Small intestine (tissue), 7 donors: ENCODE measurements around the gene NOL6. TPM values are rescaled to one million over a fixed set of nuclear protein-coding genes. Genes with fewer than 3 reads are reported as not detected.

Experiments used
- DNase-seq, 2 donors: peaks; one replicate each; pipeline versions ENCODE4 v3.0.0 to v3.0.0-alpha.2; 2013
- FAIRE-seq: peaks from 2 replicates; lab custom pipeline; 2012; peaks lifted over from hg19 to GRCh38; lab: Jason Lieb, UNC
- H3K27ac ChIP-seq, 3 donors: one replicate each; pipeline ENCODE4 v1.5.1; 2013; ENCODE audit warnings: low read length in 2 of 3, mild to moderate bottlenecking in 2 of 3, control low read depth in 1 of 3, inconsistent platforms in 1 of 3, low read depth in 1 of 3, moderate library complexity in 1 of 3
- H3K27me3 ChIP-seq, 3 donors: one replicate each; pipeline ENCODE4 v1.6.1; 2013; ENCODE audit warnings: low read length in 3 of 3, inconsistent platforms in 1 of 3; ENCODE audit not compliant: control insufficient read depth in 3 of 3, insufficient read depth in 3 of 3
- H3K36me3 ChIP-seq, 3 donors: one replicate each; pipeline ENCODE4 v1.6.1; 2013; ENCODE audit warnings: low read length in 3 of 3, inconsistent platforms in 1 of 3, low read depth in 1 of 3, mild to moderate bottlenecking in 1 of 3, moderate library complexity in 1 of 3; ENCODE audit not compliant: control insufficient read depth in 3 of 3, insufficient read depth in 2 of 3
- H3K4me1 ChIP-seq, 3 donors: one replicate each; pipeline ENCODE4 v1.6.1; 2013; ENCODE audit warnings: low read length in 2 of 3, inconsistent platforms in 1 of 3, low read depth in 1 of 3, mild to moderate bottlenecking in 1 of 3, moderate library complexity in 1 of 3; ENCODE audit not compliant: control insufficient read depth in 3 of 3, insufficient read depth in 2 of 3
- H3K4me3 ChIP-seq, 3 donors: one replicate each; pipeline ENCODE4 v1.5.1; 2013; ENCODE audit warnings: low read length in 3 of 3, control low read depth in 1 of 3, inconsistent platforms in 1 of 3, low read depth in 1 of 3, mild to moderate bottlenecking in 1 of 3, moderate library complexity in 1 of 3
- H3K9me3 ChIP-seq, 2 donors: one replicate each; pipeline ENCODE4 v1.6.1; 2013; ENCODE audit warnings: low read depth in 1 of 2, low read length in 1 of 2; ENCODE audit not compliant: control insufficient read depth in 2 of 2, insufficient read depth in 1 of 2
- WGBS, 3 donors: extraction: QIAGEN DNeasy Blood & Tissue Kit; methylation state at CpG; one replicate each; pipeline ENCODE4 v1.1.7; 2013; 5-methylcytosine and 5-hydroxymethylcytosine counted together
- polyA plus RNA-seq, 4 donors: library from polyadenylated mRNA; stranded (reverse) in 3 of 4; unstranded in 1 of 4; fragments of 200-250 nt in 3 of 4; fragments of 120-200 nt in 1 of 4; gene quantifications; one replicate each; pipeline versions ENCODE4 v1.2.1 to v1.2.3, GENCODE V29; 2013
- donor health status: healthy with polysubstance abuse.
- donor health status: control.
- donor health status: control.
- donor health status: Bipolar disorder and iron deficiency.
- donor health status: healthy.

NOL6 gene
- polyA plus RNA-seq, 4 donors = 8.5 to 19.6 (median 14.7) TPM

DNA sequence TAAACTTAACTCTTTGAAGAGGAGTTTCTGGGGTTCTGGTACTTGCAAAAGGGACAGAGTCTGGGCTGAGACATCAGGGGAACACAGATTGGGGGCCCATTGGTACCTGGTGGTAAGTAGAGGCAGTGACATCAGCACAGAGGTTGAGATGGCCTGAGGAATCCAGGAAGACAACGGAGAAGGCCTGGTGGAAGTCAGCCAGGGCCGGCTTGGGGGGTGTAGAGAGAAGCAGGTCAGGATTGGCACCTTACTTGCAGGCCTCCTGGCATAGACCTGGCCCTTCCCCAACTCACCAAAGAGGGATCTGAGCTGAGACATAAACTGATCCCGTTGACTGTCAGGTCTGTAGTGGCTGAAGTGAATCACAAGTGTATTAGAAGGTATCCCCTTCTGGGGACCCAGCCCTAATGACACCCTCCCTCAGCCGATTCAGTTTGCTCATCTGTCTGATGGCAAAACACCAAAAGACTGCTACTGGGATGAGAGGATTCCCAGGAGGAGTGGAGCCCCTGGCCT is 5.5 kb downstream of the NOL6 start:
- Histone ChIP-seq H3K27me3 (no peaks in the 10 kb centered on the region), H3K4me1 (peaks cover 0 to 10% (median 0%) of the 10 kb centered on the region in 3 donors), H3K4me3 (no peak overlapping the region), H3K9me3 (no peaks in the 10 kb centered on the region), H3K36me3 (peaks cover 26 to 87% (median 27%) of the 10 kb centered on the region in 3 donors), H3K27ac (no peak overlapping the region)
- 78 to 84% (median 83%) methylated on average over 4 of the region's 4 CpGs for WGBS, 3 donors
- no peak for FAIRE-seq
- no peak for DNase-seq

DNA sequence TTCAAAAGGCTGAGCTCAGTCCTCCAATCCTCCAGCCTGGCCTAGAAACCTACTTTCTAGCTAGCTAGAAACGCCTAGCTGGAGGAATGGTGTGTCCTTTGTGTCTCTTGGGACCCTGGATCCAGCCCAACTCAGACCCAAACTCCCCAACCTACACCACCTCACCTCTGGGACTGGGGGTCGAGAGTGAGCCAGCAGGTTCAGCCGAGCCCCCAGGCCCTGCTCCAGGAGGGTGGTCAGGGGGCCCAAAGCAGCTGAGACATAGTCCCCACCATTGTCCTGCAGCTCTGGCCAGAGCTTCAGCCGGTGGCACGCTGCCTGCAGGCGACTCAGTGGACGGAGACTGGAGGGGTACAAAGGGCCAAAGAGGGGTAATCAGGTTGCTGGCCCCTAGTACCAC is 6.2 kb downstream of the NOL6 start:
- DNase-seq (no peak), FAIRE-seq (no peak)
- no peaks in the 10 kb centered on the region for H3K9me3 ChIP-seq
- H3K4me3 ChIP-seq = no peak overlapping the region
- H3K36me3 ChIP-seq = peaks cover 27 to 94% (median 28%) of the 10 kb centered on the region in 3 donors
- peaks cover 0 to 7% (median 0%) of the 10 kb centered on the region in 3 donors for H3K4me1 ChIP-seq
- no peaks in the 10 kb centered on the region for H3K27me3 ChIP-seq
- no peak overlapping the region for H3K27ac ChIP-seq
- WGBS, 3 donors = 81 to 91% (median 89%) methylated on average over 7 of the region's 7 CpGs

DNA sequence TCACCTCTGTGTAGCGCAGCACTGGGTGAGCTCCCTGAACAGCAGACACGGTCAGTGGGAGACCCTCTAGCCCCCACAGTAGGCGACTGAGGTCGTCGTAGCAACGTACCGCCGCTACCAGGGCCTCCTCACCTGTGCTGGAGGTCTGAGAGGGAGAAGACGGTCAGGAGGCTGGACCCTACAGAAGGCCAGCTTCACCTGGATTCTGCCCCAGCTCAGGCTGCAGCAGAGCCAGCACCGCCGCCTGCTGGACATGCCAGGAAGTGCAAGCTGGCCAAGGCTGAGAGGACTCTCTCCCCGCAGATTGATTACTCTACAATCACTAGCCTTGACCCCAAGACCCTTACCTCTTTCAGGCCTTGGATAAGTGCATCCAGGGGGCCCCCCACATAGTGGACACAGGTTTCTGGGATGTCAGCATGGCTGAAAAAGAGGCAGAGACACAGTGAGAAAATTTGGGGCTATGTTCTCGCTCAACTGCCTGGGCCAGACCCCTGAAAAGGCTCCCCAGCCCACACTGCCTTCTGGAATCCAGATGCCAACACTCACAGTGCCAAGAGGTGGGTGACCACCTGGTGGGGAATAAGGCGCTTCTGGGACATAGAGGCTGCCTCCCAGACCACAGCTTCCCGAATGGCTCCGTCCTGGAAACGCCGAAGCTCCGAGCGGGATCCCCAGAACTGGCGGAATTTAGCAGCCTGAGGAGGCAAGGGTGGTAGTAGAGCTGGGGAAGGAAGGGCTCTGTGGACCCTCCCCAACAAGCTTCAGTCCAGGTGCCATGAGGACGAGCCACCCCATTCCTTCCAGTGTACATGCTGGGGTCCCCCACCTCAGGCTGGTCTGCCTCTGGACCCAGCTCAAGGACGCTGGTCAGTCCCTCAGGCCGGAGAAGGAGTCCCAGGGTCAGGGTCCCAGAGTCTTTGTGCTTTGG is 6.9 kb downstream of the NOL6 start:
- Histone ChIP-seq H3K4me3 (no peak overlapping the region), H3K36me3 (peaks cover 27 to 95% (median 28%) of the 10 kb centered on the region in 3 donors), H3K9me3 (no peaks in the 10 kb centered on the region), H3K27ac (no peak overlapping the region), H3K27me3 (no peaks in the 10 kb centered on the region), H3K4me1 (peaks cover 0 to under 1% (median 0%) of the 10 kb centered on the region in 3 donors)
- peak; percentile 62 to 69 for DNase-seq
- 71 to 79% (median 76%) methylated on average over 21 to 24 of the region's 24 CpGs for WGBS, 3 donors
- FAIRE-seq = no peak

DNA sequence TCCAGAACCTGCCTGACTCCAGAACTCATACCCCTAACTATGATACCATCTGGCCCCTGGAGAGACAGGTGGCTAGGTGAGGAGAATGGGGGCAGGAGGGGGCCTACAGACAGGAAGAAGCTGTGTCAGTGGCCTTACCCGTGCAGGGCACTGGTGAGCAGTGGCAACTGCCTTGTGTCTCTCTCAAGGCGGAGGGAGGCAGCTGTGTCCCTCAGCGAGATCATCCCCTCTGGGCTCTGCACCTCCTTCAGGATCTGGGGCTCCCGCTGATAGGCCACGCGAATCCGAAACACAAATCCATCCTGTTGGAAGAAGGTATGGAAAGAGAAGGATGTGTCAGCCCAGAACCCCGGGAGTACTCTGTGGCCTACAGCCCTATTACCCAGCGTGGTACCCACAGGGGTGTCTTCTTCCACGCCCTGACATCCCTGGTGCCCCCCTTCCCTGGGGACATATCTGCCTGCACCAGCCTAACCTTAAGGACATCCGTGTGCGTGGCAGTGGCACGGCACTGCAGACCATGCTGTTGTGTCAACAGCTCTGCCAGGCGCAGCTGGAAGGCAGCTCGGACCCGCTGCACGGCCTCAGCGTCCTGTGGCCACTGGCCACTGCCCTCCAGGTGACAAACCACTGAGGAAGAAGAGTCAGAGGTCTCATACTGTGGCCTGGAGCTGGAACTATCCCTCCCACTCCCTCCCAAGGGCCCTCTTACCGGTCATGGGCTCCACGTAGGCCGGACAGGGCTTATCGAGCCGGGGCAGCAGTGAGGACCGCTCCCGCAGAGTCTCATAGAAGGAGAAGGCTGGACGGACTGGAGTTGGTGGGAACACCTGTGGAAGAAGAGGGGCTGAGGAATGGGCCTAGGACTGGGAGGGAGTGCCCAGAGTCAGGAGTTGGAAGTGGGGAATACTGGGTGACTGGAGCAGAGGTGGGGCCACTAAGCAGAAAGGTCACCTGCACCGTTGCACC is 7.8 kb downstream of the NOL6 start:
- FAIRE-seq (no peak), DNase-seq (no peak)
- Histone ChIP-seq H3K9me3 (no peaks in the 10 kb centered on the region), H3K4me3 (no peak overlapping the region), H3K27me3 (no peaks in the 10 kb centered on the region), H3K4me1 (no peaks in the 10 kb centered on the region), H3K27ac (no peak overlapping the region), H3K36me3 (peaks cover 24 to 96% (median 28%) of the 10 kb centered on the region in 3 donors)
- WGBS, 3 donors = 95 to 96% (median 95%) methylated on average over 27 of the region's 27 CpGs

DNA sequence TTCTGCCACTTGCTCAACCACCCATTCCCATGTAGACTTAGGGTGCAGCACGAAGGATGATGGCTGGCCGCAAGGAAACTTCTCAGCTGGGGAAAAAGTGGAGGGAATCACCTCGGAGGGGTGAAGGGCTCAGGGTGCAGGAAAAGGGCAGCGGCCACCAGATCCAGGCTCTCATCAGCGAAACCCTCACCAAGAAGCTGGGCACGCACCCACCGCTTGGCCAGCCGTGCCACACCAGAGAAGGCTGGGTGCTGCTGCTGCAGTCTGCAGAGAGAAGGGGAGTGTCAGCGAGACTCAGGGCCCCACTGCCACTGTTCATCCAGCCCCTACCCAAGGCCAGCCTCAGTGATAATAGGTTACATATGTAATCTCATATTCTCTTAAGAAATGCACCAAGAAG is 8.6 kb downstream of the NOL6 start:
- Histone ChIP-seq H3K27me3 (no peaks in the 10 kb centered on the region), H3K4me1 (no peaks in the 10 kb centered on the region), H3K27ac (no peak overlapping the region), H3K36me3 (peaks cover 24 to 98% (median 28%) of the 10 kb centered on the region in 3 donors), H3K4me3 (no peak overlapping the region), H3K9me3 (no peaks in the 10 kb centered on the region)
- DNase-seq (no peak), FAIRE-seq (no peak)
- 93 to 97% (median 97%) methylated on average over 9 of the region's 9 CpGs for WGBS, 3 donors

DNA sequence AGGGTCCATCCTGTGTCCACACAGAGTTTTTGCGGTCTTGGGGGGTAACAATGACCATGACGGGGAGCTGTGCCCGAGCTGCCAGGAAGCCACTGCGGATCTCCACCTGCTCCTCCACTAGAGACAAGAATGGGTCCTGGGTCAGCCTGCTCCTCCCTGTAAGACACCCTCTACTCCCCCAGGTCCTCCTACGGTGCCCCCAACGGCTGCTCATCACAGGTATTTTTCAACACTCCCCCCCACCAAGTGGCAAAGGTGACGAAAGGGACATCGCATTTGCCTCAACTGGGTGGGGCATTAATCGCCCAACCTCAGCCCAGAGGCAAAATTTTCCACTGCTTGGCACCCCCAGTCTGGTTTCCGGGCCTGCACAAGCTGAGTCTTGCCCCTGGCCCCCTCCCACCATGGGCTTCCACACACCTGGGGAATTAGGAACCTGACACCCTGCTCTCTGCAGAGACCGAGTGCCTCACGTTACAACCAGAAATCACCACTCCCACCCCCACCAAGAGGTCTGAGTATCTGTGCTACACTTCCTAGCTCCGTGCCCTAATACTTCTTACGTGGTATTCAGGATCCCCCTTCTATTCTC is 9.6 kb downstream of the NOL6 start:
- no peak overlapping the region for H3K27ac ChIP-seq
- WGBS, 3 donors = 91 to 96% (median 93%) methylated on average over 14 of the region's 14 CpGs
- H3K4me1 ChIP-seq = peaks cover 0 to 2% (median 0%) of the 10 kb centered on the region in 3 donors
- FAIRE-seq (no peak), DNase-seq (no peak)
- H3K36me3 ChIP-seq = peaks cover 24 to 91% (median 25%) of the 10 kb centered on the region in 3 donors
- no peak overlapping the region for H3K4me3 ChIP-seq
- no peaks in the 10 kb centered on the region for H3K27me3 ChIP-seq
- no peaks in the 10 kb centered on the region for H3K9me3 ChIP-seq

DNA sequence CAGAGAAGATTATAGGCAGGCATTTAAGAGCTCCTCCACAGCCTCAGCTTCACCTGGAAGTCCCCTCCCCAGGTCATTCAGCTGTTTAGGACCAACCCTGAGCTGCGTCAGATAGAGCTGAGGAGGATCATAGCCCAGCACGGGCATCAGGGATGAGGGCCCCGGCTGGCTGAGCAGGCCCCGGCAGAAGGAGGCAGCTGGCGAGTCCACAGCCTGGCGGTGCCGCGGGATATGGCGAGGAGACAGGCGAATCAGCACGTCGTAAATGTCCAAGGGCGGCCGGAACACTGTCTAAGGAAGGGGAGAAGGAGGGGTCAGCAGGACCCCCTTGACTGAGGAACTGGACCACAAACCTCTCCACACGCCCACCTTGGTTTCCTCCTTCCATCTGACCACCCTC is 10.6 kb downstream of the NOL6 start:
- peaks cover 4 to 7% (median 5%) of the 10 kb centered on the region in 3 donors for H3K4me1 ChIP-seq
- H3K9me3 ChIP-seq = no peaks in the 10 kb centered on the region
- no peak for FAIRE-seq
- peaks cover 20 to 81% (median 22%) of the 10 kb centered on the region in 3 donors for H3K36me3 ChIP-seq
- no peaks in the 10 kb centered on the region for H3K27me3 ChIP-seq
- no peak overlapping the region for H3K4me3 ChIP-seq
- no peak overlapping the region for H3K27ac ChIP-seq
- 84 to 91% (median 86%) methylated on average over 15 of the region's 15 CpGs for WGBS, 3 donors
- no peak for DNase-seq
